HG03095 (cell line): ENCODE data around the gene MNAT1.
"Not testable (repeated sequence)": the region's sequence is repeated elsewhere in the genome, so short reads cannot be mapped to it uniquely, and the experiment has no call there.

Experiments
- ATAC-seq: cut with Tn5 transposase; IDR thresholded peaks from one replicate; pipeline ENCODE4 v1.9.1; 2021; ENCODE audit warnings: moderate library complexity; ENCODE audit not compliant: unreplicated experiment

The MNAT1 gene

GRCh38 chr14:60736494-60736893 is 1.9 kb downstream of the MNAT1 start:
- ATAC-seq, result no peak

DNA sequence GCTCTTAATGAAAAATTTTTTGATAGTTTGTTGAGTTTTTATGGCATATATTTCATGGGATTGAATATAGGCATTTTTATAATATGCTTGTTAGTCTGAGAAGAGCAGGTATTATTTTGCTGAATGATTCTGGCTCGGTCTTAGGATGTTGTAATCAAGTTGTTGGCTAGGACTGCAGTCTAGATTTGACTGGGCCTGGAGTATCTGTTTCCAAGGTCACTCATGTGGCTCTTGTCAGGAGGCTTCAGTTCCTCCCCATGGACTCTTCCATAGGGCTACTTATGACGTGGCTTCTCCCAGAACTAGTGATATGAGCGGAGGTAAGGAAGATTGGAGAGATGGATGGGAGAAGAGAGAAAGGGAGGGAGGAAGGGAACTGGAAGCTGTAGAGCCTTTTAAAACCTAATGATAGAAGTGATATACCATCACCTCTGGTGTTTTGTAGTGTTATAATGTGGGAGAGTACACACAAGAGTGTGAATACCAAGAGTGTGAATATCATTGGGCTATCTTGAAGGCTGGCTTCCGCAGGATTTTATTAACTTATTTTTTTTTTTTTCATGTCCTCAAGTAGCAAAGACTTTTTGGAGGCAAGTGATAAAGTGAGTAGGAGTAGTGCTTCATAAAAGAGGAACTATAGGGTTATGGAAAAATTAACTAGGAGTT is 4.4 kb downstream of the MNAT1 start:
- ATAC-seq, result no peak

DNA sequence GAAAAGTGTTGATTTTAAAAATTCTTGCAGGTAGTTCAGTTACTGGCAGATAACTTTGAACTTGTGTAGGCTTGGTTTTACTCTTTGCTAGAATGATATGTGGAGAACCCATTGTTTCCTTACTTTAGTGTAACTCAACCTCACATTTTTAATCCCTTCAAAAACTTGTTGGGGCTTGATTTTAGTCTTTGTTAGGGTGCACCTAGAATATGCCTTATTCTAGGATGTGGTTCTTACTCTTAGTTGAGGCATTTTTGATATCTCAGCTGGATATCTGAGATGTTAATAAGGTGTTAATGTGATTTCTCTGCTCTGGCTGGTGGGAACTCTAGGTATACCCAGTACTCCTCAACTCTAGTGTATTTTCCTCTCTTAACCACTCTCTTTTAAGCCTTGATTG is 10.0 kb downstream of the MNAT1 start:
- no peak for ATAC-seq

DNA sequence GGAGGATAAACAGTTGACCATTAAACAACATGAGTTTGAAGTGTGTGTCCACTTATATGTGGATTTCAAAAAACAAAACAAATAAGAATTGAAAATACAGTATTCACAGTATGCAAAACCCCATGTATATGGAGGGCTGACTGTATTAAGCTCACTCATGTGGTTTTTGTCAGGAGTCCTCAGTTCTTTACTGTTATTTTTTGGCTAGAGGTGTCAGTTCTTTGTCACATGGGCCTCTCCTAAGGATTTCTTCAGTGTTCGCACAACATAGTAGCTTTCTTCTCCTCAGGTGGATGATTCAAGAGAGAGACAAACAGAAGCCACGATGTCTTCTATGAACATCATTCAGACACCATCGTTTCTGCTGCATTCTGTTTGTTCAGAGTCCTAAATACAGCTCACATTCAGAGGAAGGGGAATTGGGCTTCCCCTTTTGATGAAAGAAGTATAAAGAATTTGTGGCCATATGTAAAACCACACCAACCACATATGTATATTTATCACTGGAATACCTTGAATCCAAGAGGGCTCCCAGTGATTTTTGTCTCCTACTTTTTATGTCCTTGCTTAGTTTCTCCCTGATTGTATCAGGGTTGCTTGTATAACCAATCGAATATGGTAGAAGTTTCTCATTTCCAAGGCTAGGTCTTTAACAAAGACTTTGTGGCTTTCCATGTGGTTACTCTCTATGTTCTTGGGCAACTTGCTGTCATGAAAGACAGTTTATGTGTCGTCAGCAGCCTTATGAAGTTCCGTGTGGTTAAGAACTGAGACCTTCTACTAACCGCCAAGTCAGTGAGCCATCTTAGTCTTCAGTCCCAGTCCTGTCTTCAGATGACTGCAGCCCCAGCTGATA is 18.9 kb downstream of the MNAT1 start:
- peak; percentile 97 for ATAC-seq

DNA sequence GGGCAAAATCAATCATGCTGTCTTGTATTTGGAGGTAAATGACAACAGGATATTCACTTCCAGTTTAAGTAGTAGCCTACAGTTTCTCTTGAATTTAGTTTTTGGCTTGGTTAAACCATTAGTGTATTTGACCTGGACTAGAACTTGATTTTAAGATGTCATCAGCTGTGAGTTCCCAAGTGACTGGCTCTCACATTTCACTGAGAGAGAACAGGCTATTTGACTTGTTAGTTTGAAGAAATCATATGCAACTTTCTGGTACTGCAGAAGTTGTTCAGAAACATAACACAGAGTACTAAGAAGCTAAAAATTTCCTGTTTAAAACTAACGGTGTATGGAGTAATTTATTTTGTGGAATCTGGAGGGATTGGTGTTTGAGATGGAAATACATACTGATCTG is 22.3 kb downstream of the MNAT1 start:
- ATAC-seq, result no peak

- ATAC-seq, result no peak
These were observed 23.0 kb downstream of the MNAT1 start for GRCh38 chr14:60757567-60758002.

DNA sequence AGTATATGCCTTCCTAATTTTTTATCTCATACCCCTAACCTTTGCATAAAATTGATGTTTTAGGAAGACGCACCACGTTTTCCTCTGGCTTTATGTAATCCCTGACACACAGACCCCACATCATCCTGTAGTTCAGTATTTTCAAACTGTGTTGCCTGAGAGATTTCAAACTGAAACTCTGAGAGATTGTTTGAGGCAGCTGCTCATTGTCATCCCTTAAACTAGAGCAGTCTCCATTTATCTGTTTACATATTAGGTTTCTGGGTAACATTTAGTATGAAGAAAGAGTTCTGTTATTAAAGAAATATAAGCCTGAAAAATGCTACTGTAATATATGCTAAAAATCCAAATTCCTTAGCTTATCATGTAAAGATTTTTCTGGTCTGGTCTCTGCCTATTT is 24.3 kb downstream of the MNAT1 start:
- no peak for ATAC-seq

- no peak for ATAC-seq
These were observed 25.6 kb downstream of the MNAT1 start for GRCh38 chr14:60760209-60760608.

DNA sequence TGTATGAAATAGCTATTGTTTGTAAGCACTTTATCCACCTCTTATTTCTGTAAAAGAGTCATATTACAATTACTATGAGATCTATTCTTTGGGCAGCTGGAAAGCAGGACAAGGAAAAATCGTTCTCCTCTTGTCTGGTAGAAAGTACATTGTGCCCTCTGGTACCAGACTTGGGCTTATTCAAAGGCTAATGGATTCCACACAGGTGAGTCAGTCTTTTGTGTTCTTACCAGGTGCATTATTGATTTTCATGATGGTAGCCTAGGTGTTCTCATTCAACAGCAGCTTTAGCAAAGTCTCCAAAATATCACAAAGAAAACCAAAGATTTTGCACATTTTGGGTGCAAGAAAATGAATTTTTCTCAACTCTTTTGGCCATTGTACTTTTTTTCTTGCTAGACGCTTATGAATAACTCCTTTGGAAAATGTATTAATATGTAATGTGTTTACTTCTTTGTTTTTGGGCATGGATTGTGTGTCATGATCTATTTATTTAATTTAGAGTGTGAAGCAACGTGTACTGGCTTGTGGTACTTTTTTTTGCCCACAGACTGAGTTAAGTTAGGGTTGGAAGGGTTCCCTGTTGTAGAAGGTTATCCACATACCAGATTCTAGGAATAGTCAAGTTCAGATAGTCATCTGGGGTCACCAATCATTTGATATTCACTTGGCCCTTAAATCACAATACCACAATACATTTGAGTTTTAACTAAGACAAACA is 26.2 kb downstream of the MNAT1 start:
- ATAC-seq, result no peak

DNA sequence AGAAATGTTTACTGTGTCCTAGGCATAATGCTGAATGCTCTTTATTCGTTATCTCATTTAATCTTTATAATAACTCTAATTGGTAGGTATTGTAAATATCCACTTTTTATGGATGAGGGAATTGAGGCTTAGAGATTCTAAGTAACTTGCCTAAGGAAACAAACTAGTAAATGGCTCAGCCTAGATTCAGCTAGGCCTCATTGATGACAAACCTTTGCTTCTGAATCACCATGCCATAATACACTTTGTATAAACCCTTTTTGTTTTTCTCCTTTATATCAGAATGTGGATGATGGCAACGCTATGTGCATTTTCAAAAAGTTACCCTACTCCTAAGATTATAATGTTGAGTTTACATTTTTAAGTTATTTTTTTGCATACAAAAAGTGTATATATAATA is 34.0 kb downstream of the MNAT1 start:
- ATAC-seq, result no peak

GRCh38 chr14:60771117-60771516 is 36.6 kb downstream of the MNAT1 start:
- ATAC-seq, result no peak

DNA sequence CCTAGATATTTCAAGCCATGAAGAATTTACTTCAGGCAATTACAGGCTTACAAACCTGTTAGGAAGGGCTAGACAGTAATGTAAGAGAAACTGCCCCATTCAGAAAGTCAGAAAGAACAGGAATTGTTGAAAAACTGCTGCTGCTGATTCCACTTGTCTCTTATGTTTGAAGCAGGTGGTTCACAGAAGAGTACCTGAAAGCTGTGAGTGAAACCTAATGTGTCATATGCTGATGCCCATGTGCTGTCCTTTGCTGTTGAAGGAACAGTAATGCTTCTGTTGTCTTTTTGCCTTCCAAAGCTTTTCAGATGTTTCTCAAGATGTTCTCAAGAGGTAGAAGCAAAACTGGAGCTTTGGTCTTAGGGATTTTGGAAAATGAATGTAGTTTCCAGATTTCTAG is 39.0 kb downstream of the MNAT1 start:
- ATAC-seq, result no peak

DNA sequence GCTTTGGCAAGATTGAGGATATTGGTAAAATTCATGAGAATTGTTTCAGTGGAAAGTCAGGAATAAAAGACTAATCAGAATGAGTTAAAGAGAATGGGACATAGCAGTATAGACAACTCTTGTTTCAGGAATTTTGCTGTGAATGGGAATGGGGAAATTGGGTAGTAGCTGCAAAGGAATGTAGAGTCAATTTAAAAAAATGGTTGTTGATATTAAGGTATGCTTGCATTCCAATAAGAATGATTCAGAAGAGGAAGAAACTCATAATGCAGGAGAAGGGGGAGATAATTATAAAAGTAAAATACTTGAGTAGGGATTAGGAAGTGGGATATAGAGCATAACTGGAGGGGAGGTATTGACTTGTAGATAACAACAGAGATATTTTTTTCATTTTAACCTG is 40.7 kb downstream of the MNAT1 start:
- ATAC-seq, result no peak

DNA sequence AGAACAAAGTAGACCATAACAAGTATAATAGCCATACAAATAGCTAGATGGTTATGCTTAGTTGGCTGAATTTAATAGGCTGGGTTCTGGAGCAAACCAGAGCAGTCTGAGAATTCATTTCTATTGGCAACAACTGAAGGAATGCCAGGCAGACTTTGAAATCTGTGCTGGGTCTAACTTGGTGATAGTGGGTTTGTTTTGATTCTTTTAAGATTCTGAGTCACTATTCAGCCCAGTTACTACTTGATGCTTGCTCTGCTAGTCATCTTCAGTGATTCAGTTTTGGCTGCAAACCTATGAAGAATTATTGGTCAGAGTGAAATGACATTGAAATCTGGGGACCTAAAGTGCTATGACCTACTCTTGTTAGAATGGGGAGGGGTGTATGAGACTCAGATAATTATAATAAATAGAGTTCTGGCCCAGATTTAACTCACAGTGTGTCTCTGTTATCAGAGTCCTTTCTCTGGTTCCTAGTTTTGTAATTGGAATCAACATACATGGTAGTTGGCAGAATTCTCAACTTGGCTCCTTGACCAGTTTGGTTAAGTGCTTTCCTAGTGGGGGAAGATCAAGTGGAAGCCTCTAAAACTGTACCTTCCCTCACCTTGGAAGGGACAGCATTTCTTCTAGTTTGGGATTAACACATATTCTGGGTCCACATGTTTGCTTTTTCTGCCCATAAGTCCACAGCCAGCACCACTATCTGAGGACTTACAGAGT is 43.5 kb downstream of the MNAT1 start:
- ATAC-seq, result no peak

DNA sequence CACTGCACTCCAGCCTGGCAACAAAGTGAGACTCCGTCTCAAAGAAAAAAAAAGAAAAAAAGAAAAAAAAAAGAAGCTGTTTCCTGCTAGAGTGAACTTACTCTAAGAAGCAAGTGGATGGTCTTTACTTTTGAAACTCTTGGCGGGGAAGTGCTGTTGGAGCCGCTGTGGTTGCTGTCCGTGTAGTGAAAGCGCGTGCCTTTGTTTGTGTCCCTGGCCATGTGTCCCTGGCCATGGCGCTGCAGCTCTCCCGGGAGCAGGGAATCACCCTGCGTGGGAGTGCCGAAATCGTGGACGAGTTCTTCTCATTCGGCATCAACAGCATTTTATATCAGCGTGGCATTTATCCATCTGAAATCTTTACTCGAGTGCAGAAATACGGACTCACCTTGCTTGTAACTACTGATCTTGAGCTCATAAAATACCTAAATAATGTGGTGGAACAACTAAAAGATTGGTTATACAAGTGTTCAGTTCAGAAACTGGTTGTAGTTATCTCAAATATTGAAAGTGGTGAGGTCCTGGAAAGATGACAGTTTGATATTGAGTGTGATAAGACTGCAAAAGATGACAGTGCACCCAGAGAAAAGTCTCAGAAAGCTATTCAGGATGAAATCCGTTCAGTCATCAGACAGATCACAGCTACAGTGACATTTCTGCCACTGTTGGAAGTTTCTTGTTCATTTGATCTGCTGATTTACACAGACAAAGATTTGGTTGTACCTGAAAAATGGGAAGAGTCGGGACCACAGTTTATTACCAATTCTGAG is 45.4 kb downstream of the MNAT1 start:
- ATAC-seq, result not testable (repeated sequence)

- not testable (repeated sequence) for ATAC-seq
These were observed 46.0 kb downstream of the MNAT1 start for GRCh38 chr14:60780558-60780957.

DNA sequence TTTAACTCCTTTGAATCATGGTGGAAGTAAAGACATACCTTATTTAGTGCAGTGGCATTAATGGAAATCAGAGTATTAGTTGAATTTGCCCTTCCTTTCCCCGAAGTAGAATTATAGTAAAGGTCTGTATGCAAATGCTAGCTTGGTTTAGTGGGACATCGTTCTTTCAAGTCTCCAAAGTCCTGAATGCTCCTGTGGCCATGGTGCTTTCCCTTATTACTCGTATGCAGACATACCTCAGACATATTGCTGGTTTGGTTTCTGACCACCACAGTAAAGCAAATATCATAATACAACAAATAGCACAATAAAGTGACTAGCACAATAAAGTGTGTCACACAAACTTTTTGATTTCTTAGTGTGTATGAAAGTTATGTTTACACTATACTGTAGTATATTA is 52.3 kb downstream of the MNAT1 start:
- ATAC-seq, result no peak

DNA sequence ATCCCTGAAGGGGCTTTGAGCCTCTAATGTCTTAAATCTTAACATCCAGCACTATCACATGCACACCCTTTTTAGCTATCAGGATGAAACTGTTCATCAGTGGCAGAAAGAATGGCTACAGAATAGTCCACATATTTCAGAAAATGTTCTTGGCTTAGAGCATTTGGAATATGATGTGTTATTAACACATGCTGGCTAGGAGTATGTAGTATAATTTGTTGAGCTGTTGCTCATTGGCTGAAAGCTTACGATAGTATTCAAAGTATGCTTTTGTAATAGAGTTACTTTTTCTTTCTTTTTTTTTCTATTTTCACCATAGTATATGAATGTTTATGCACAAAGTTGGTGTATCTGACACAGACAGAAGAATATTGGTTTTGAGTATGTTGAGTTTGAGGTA is 55.1 kb downstream of the MNAT1 start:
- no peak for ATAC-seq

DNA sequence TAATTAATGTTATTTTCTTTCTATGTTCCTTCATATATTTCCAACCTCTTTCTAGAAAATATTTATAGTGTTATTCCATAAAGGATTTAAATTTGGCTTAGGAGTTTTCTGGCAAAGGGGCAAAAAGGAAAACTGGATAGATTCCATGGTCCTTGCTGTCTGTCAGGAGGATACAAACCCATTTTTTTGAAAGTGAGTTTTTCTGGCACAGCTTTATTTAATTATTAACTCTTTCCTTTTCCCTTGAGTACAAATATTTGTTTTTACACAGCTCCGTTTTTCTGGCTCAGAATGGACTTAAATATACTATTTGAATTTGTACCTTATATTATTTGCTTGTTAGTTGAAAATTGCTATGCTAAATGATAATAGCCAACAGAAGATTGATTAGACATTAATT is 56.3 kb downstream of the MNAT1 start:
- no peak for ATAC-seq

- no peak for ATAC-seq
These were observed 61.9 kb downstream of the MNAT1 start for GRCh38 chr14:60796434-60796833.
